Globus pallidus (tissue), 1 donor: ENCODE measurements around the gene SUGCT.

ENCODE experiments used
- DNase-seq: peaks from one replicate; pipeline ENCODE4 v3.0.0-alpha.2; 2015; ENCODE audit warnings: low spot score

Gene SUGCT

GRCh38 chr7:40881405-40881926, 746.7 kb downstream of the SUGCT start:
- DNase-seq = no peak

- DNase-seq = no peak
Measured at GRCh38 chr7:40882071-40882658, 747.4 kb downstream of the SUGCT start.

GRCh38 chr7:40883826-40884225, 749.0 kb downstream of the SUGCT start:
- DNase-seq = no peak

GRCh38 chr7:40884241-40884640, 749.4 kb downstream of the SUGCT start:
- DNase-seq = no peak

GRCh38 chr7:40885503-40885902, 750.7 kb downstream of the SUGCT start:
- DNase-seq = no peak

- DNase-seq = no peak
Measured at GRCh38 chr7:40887099-40887498, 752.3 kb downstream of the SUGCT start.

- no peak for DNase-seq
Measured at GRCh38 chr7:40888499-40888898, 753.7 kb downstream of the SUGCT start.

GRCh38 chr7:40889099-40889498, 754.3 kb downstream of the SUGCT start:
- no peak for DNase-seq

- no peak for DNase-seq
Measured at GRCh38 chr7:40889539-40889938, 754.7 kb downstream of the SUGCT start.

GRCh38 chr7:40890088-40890692, 755.4 kb downstream of the SUGCT start:
- no peak for DNase-seq

- DNase-seq = no peak
Measured at GRCh38 chr7:40891232-40891631, 756.4 kb downstream of the SUGCT start.

GRCh38 chr7:40899151-40899550, 764.3 kb downstream of the SUGCT start:
- no peak for DNase-seq

GRCh38 chr7:40899636-40900507, 765.1 kb downstream of the SUGCT start:
- no peak for DNase-seq

- no peak for DNase-seq
Measured at GRCh38 chr7:40903872-40904271, 769.1 kb downstream of the SUGCT start.

- no peak for DNase-seq
Measured at GRCh38 chr7:40907286-40907685, 772.5 kb downstream of the SUGCT start.

- no peak for DNase-seq
Measured at GRCh38 chr7:40909346-40909980, 774.7 kb downstream of the SUGCT start.
